Type B pancreatic cell (in vitro differentiated cells): ENCODE data around the gene FAM222B. TPM values are rescaled to one million over a fixed set of nuclear protein-coding genes. Genes with fewer than 3 reads are reported as not detected.

ENCODE experiments used
- DNase-seq: peaks from one replicate; pipeline ENCODE4 v3.0.0; 2021; ENCODE audit warnings: mixed read lengths; ENCODE audit not compliant: unreplicated experiment; ENCODE audit errors: extremely low spot score
- H3K27ac Mint-ChIP-seq: 2 replicates; pipeline ENCODE4 v1.8.0; 2021; ENCODE audit warnings: mild to moderate bottlenecking, mixed read lengths
- H3K27me3 Mint-ChIP-seq: 2 replicates; pipeline ENCODE4 v1.8.0; 2021; ENCODE audit warnings: mixed read lengths
- H3K36me3 Mint-ChIP-seq: 2 replicates; pipeline ENCODE4 v1.8.0; 2021; ENCODE audit warnings: mixed read lengths
- H3K4me1 Mint-ChIP-seq: one replicate; pipeline ENCODE4 v1.8.0; 2021; ENCODE audit warnings: mixed read lengths; ENCODE audit not compliant: unreplicated experiment
- H3K4me3 Mint-ChIP-seq: 2 replicates; pipeline ENCODE4 v1.8.0; 2021; ENCODE audit warnings: mild to moderate bottlenecking, mixed read lengths
- H3K9me3 Mint-ChIP-seq: 2 replicates; pipeline ENCODE4 v1.8.0; 2021; ENCODE audit warnings: mixed read lengths
- total RNA-seq: library from RNA; stranded (reverse); gene quantifications from 2 replicates; pipeline ENCODE4 v1.2.1, GENCODE V29; 2021; ENCODE audit warnings: low replicate concordance
- TF ChIP-seq, protein P1 (sequence below): fragments of 200-600 bp; sonication (generic); conservative IDR thresholded peaks from 2 replicates; pipeline ENCODE4 v1.5.0; 2021; ENCODE audit warnings: antibody characterized with exemption, mild to moderate bottlenecking

The FAM222B gene
- total RNA-seq, 1 donor from 2014 or later = 28.7 TPM

DNA sequence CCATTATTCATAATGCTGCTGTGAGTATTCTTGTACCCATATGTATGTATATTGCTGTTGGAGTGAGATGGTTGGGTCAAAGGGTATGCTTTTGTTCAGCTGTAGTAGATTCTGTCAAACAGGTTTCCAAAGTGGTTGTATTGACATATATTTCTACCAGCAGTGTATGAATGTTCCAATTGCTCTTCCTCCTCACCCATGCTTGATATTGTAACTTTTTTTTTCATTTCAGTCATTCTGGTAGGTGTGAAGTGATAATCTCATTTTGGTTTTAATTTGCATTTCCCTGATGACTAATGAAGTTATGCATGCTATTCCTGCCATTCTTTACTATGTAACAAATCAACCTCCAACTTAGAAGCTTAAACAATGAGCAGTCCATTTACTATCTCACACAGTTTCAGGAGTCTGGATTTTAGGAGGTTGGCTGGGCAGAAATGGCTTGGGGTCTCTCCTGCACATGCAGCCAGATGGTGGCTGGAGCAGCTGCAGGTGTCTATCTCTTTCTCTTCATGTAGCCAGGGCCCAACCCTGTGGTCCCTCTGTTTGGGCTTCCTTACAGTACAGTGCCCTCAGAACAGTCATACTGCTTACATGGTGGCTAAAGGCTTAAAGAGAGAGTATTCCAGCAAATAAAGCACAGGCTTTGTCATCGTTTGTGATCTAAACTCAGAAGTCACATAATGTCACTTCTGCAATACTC, 33.4 kb upstream of the FAM222B start:
- Mint-ChIP-seq H3K4me1 (no peaks in the 10 kb centered on the region), H3K27ac (no peak overlapping the region), H3K36me3 (peaks cover 9% of the 10 kb centered on the region), H3K4me3 (no peak overlapping the region), H3K27me3 (no peaks in the 10 kb centered on the region), H3K9me3 (no peaks in the 10 kb centered on the region)
- no peak for DNase-seq
- TF ChIP-seq, protein P1, sequence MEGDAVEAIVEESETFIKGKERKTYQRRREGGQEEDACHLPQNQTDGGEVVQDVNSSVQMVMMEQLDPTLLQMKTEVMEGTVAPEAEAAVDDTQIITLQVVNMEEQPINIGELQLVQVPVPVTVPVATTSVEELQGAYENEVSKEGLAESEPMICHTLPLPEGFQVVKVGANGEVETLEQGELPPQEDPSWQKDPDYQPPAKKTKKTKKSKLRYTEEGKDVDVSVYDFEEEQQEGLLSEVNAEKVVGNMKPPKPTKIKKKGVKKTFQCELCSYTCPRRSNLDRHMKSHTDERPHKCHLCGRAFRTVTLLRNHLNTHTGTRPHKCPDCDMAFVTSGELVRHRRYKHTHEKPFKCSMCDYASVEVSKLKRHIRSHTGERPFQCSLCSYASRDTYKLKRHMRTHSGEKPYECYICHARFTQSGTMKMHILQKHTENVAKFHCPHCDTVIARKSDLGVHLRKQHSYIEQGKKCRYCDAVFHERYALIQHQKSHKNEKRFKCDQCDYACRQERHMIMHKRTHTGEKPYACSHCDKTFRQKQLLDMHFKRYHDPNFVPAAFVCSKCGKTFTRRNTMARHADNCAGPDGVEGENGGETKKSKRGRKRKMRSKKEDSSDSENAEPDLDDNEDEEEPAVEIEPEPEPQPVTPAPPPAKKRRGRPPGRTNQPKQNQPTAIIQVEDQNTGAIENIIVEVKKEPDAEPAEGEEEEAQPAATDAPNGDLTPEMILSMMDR = no peak

DNA sequence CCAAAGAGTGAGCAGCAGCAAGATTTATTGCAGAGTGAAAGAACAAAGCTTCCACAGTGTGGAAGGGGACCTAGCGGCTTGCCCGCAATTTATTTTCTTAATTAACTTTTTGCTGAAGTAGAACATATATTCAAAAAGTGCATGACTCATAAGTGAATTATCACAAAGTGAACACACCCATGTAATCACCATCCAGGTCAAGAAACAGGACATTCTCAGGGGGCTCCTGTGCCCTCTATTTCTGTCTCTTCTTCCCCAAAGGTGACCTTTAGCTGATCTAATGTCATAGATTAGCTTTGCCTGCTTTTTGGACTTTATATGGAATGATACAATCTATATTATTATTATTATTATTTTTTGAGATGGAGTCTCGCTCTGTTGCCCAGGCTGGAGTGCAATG, 32.2 kb upstream of the FAM222B start:
- H3K4me1 Mint-ChIP-seq = no peaks in the 10 kb centered on the region
- no peak overlapping the region for H3K4me3 Mint-ChIP-seq
- no peak for DNase-seq
- H3K9me3 Mint-ChIP-seq = no peaks in the 10 kb centered on the region
- TF ChIP-seq, protein P1 = no peak
- no peak overlapping the region for H3K27ac Mint-ChIP-seq
- H3K27me3 Mint-ChIP-seq = no peaks in the 10 kb centered on the region
- peaks cover 9% of the 10 kb centered on the region for H3K36me3 Mint-ChIP-seq

DNA sequence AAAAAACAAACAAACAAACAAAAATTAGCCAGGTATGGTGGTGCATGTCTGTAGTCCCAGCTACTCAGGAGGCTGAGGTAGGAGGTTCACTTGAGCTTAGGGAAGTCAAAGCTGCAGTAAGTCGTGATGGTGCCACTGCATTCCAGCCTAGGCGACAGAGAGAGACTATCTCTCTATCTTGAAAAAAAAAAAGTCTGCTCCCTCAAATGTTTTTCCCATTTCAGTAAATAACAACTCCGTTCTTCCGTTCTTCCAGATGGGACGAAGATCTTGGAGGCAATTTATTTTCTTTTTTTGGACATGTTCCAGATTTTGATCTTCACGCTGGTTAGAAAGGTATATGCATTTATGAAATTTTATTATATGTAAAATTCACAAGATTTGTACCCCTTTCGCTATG, 31.2 kb upstream of the FAM222B start:
- TF ChIP-seq, protein P1 = no peak
- Mint-ChIP-seq H3K4me3 (no peak overlapping the region), H3K36me3 (peaks cover 6% of the 10 kb centered on the region), H3K4me1 (no peaks in the 10 kb centered on the region), H3K9me3 (no peaks in the 10 kb centered on the region), H3K27ac (no peak overlapping the region), H3K27me3 (no peaks in the 10 kb centered on the region)
- no peak for DNase-seq

DNA sequence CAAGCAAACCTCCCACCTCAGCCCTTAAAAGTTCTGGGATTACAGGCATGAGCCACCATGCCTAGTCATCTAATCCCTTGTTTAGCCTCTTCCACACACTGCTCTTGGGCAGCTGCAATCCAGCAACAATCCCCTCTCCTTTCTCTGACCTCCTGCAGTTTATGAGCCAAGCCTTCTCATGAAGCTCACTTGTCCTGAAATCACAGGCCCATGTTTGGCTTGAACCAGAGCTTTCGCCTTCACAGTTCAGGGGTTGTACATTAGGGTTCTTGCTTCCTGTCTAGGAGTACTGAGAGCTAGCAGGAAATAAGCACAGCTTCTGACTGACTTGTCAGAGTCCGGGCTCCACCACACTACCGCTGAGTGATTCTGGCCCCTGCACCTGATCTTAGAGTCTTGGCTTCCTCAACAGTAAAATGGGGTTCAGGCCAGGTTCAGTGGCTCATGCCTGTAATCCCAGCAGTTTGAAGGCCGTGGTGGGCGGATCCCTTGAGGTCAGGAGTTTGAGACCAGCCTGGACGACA, 28.5 kb upstream of the FAM222B start:
- Mint-ChIP-seq H3K27me3 (no peaks in the 10 kb centered on the region), H3K9me3 (no peaks in the 10 kb centered on the region), H3K36me3 (no peaks in the 10 kb centered on the region), H3K4me3 (no peak overlapping the region), H3K27ac (no peak overlapping the region), H3K4me1 (no peaks in the 10 kb centered on the region)
- DNase-seq = no peak
- TF ChIP-seq, protein P1 = no peak

DNA sequence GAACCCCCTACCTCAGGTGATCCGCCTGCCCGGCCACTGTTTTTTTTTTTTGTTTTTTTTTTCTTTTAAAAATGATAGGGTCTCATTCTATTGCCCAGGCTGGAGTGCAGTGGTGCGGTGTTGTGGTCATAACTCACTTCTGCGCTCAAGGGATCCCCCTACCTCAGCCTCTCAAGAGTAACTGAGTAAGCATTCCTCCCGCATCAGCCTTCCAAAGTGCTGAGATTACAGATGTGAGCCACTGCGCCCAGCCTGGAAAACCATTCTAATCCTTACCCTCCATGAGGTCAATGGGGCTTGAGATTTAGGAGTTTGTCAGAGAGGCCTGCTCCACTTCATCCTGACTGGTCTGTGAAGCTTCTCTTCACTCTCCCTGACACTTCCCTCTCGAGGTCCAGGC, 24.7 kb upstream of the FAM222B start:
- H3K27ac Mint-ChIP-seq = no peak overlapping the region
- DNase-seq = no peak
- H3K9me3 Mint-ChIP-seq = no peaks in the 10 kb centered on the region
- no peaks in the 10 kb centered on the region for H3K4me1 Mint-ChIP-seq
- no peak overlapping the region for H3K4me3 Mint-ChIP-seq
- no peaks in the 10 kb centered on the region for H3K36me3 Mint-ChIP-seq
- no peaks in the 10 kb centered on the region for H3K27me3 Mint-ChIP-seq
- TF ChIP-seq, protein P1 = no peak
